ENCODE data around the gene SLC26A1. TPM values are rescaled to one million over a fixed set of nuclear protein-coding genes. Genes with fewer than 3 reads are reported as not detected.

Gene SLC26A1
- polyA plus RNA-seq, 1 donor (not counting 4 experiments of a cell fraction or from before 2014, with no cell fraction given) = not detected

DNA sequence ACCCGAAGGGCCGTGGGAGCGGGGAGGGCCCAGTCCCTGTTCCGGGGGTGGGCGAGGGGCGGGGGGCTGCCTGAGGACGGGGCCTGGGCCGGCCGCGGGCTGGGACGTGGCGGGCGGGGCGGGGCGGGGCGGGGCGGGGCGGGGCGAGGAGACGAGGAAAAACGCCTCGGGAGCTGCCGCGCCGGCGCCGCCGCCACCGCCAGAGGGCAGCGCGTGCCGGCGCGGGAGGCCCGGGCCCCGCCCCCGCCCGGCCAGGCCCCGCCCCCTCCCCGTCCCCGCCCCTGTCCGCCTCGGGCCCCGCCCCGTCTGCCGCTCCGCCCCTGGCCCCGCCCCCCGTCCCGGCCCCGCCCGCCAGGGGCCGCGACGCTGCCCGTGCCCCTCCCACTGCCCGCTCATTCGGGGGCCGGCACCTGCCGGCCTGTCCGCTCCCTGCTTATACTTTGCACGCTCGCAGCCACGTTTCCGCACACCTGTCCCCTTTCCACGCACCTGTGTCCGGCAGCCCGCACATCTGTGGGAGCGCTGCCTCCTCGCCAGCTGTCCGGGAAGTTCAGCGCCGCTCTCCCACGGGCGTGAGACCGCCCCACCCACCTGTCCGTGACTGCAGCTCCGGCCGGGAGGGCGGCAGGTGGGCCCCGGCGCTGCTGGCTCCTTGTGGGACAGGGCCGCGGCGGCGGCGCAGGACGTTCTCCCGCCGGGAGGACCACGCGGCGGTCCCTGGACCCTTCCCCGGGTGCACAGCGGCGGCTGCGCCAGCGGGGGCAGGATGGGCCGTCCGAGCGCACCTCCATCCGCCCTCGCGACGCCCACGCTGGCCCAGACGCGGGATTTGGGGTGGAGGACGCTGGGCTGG lies 16.6 kb upstream of the SLC26A1 start:
- dilution Hi-C loops (cut with MboI; ENCODE audit: extremely low pct_ligation_motif_present, low sequenced_read_pairs) = no loop called here
- Histone ChIP-seq H2AFZ (ENCODE audit: control insufficient read depth, low read length) (peak overlapping the region; percentile 66), H3K9ac (ENCODE audit: control insufficient read depth, extremely low read depth, insufficient read depth, low read length) (peak overlapping the region; percentile 69), H3K27ac (ENCODE audit: control insufficient read depth, insufficient read depth, low read length) (peak overlapping the region; percentile 61), H3K4me3 (ENCODE audit: control insufficient read depth in 2 of 3, extremely low read depth in 1 of 3, insufficient read depth in 2 of 3, low read depth in 1 of 3, low read length in 3 of 3) (peak overlapping the region; percentile 48 to 67 (median 61)), H3K36me3 (ENCODE audit: control insufficient read depth in 2 of 2, extremely low read depth in 1 of 2, insufficient read depth in 2 of 2, low read length in 2 of 2) (no peaks in the 10 kb centered on the region), H3K79me2 (ENCODE audit: control insufficient read depth, insufficient read depth, low read length) (no peaks in the 10 kb centered on the region), H3K4me2 (ENCODE audit: control insufficient read depth, extremely low read depth, insufficient read depth, low read depth, low read length) (peak overlapping the region; percentile 87), H3K9me1 (ENCODE audit: control insufficient read depth, extremely low read depth, insufficient read depth, low read length) (no peaks in the 10 kb centered on the region), H3K9me3 (ENCODE audit: control insufficient read depth, low read depth, low read length) (no peaks in the 10 kb centered on the region), H3K4me1 (ENCODE audit: control insufficient read depth, extremely low read depth, insufficient read depth, low read length) (peaks cover 15% of the 10 kb centered on the region), H3K27me3 (ENCODE audit: control insufficient read depth, extremely low read depth, insufficient read depth, low read length) (peaks cover 32% of the 10 kb centered on the region), H4K20me1 (ENCODE audit: control insufficient read depth, extremely low read depth, insufficient read depth, low read length) (peaks cover 2% of the 10 kb centered on the region)
- no peak for TF ChIP-seq EZH2 (IDR thresholded peaks at IDR 0.05; ENCODE audit: low read length)
- TF ChIP-seq, protein P1, sequence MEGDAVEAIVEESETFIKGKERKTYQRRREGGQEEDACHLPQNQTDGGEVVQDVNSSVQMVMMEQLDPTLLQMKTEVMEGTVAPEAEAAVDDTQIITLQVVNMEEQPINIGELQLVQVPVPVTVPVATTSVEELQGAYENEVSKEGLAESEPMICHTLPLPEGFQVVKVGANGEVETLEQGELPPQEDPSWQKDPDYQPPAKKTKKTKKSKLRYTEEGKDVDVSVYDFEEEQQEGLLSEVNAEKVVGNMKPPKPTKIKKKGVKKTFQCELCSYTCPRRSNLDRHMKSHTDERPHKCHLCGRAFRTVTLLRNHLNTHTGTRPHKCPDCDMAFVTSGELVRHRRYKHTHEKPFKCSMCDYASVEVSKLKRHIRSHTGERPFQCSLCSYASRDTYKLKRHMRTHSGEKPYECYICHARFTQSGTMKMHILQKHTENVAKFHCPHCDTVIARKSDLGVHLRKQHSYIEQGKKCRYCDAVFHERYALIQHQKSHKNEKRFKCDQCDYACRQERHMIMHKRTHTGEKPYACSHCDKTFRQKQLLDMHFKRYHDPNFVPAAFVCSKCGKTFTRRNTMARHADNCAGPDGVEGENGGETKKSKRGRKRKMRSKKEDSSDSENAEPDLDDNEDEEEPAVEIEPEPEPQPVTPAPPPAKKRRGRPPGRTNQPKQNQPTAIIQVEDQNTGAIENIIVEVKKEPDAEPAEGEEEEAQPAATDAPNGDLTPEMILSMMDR (optimal IDR thresholded peaks at IDR 0.05 in 1 of 3, IDR thresholded peaks at IDR 0.05 in 1 of 3, conservative IDR thresholded peaks at IDR 0.05 in 1 of 3; ENCODE audit: extremely low read depth in 1 of 3, insufficient read depth in 2 of 3, low read length in 3 of 3) = no peak
- FAIRE-seq = no peak
- no peak for DNase-seq (ENCODE audit: low read depth, low spot score)

DNA sequence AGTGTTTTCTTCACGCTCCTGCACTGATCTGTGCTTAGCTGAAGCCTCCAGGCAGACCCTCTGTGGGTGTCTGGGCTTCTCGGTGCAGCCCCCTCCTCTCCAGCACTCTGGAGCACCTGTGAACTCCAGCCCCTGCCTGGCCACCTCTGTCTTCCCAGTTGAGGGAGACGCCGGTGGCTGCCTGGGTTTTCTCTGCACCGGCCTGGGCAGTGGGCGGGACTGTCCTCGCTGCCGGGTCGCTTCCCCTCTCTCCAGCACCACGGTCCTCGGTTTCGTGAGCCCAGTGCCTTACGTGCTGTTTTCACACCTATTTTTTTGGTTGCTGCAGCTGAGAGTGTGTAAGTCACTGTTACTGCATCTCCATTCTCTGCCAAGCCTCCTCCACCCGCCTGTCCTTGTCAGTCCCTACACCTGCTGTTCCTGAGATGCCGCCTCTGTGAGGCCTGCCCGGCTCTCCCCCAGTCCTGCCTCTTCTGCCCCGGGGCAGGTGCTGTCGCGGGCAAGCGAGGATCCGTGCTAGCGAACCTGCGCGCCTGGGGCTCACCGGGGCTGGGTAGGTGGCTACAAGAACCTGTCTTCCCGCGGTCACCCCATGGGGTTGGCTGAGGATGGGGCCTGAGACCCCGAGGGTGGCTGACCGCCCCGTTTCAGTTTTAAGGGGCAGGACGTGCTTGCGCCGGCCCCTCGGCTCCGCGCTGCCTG lies 15.8 kb upstream of the SLC26A1 start:
- Histone ChIP-seq H3K36me3 (ENCODE audit: control insufficient read depth in 2 of 2, extremely low read depth in 1 of 2, insufficient read depth in 2 of 2, low read length in 2 of 2) (no peaks in the 10 kb centered on the region), H3K27ac (ENCODE audit: control insufficient read depth, insufficient read depth, low read length) (no peak overlapping the region), H3K9me1 (ENCODE audit: control insufficient read depth, extremely low read depth, insufficient read depth, low read length) (no peaks in the 10 kb centered on the region), H3K4me1 (ENCODE audit: control insufficient read depth, extremely low read depth, insufficient read depth, low read length) (peaks cover 15% of the 10 kb centered on the region), H3K4me2 (ENCODE audit: control insufficient read depth, extremely low read depth, insufficient read depth, low read depth, low read length) (peak overlapping the region; percentile 81), H3K9ac (ENCODE audit: control insufficient read depth, extremely low read depth, insufficient read depth, low read length) (peak overlapping the region; percentile 50), H2AFZ (ENCODE audit: control insufficient read depth, low read length) (peak overlapping the region; percentile 65), H3K4me3 (ENCODE audit: control insufficient read depth in 2 of 3, extremely low read depth in 1 of 3, insufficient read depth in 2 of 3, low read depth in 1 of 3, low read length in 3 of 3) (peak overlapping the region; percentile 42 to 62 (median 61)), H3K9me3 (ENCODE audit: control insufficient read depth, low read depth, low read length) (no peaks in the 10 kb centered on the region), H3K27me3 (ENCODE audit: control insufficient read depth, extremely low read depth, insufficient read depth, low read length) (peaks cover 40% of the 10 kb centered on the region), H4K20me1 (ENCODE audit: control insufficient read depth, extremely low read depth, insufficient read depth, low read length) (peaks cover 2% of the 10 kb centered on the region), H3K79me2 (ENCODE audit: control insufficient read depth, insufficient read depth, low read length) (no peaks in the 10 kb centered on the region)
- FAIRE-seq = no peak
- TF ChIP-seq, protein P1 (optimal IDR thresholded peaks at IDR 0.05 in 1 of 3, IDR thresholded peaks at IDR 0.05 in 1 of 3, conservative IDR thresholded peaks at IDR 0.05 in 1 of 3; ENCODE audit: extremely low read depth in 1 of 3, insufficient read depth in 2 of 3, low read length in 3 of 3) = no peak
- TF ChIP-seq EZH2 (IDR thresholded peaks at IDR 0.05; ENCODE audit: low read length) = peak; percentile 70
- dilution Hi-C loops (cut with MboI; ENCODE audit: extremely low pct_ligation_motif_present, low sequenced_read_pairs) = no loop called here
- no peak for DNase-seq (ENCODE audit: low read depth, low spot score)
